Lower lobe of right lung (tissue), 2 donors: ENCODE results near the gene MYPN. TPM values are rescaled to one million over a fixed set of nuclear protein-coding genes. Genes with fewer than 3 reads are reported as not detected.
"Not testable (repeated sequence)": the region's sequence is repeated elsewhere in the genome, so short reads cannot be mapped to it uniquely, and the experiment has no call there.

ENCODE experiments used
- ATAC-seq, 2 donors: fragments of 200-7000 bp; cut with Tn5 transposase; one replicate each; pipeline ENCODE4 v1.9.1; 2020 to 2022; ENCODE audit warnings: mild to moderate bottlenecking in 2 of 2, moderate library complexity in 2 of 2
- DNase-seq: peaks from one replicate; pipeline ENCODE4 v3.0.0-alpha.2; 2020
- H3K27ac ChIP-seq: fragments of 200-600 bp; one replicate; pipeline ENCODE4 v1.8.0; 2022
- H3K27me3 ChIP-seq: fragments of 200-600 bp; one replicate; pipeline ENCODE4 v1.8.0; 2022; ENCODE audit warnings: low read depth
- H3K36me3 ChIP-seq: fragments of 200-600 bp; one replicate; pipeline ENCODE4 v1.8.0; 2022; ENCODE audit warnings: mild to moderate bottlenecking
- H3K4me1 ChIP-seq: fragments of 200-600 bp; one replicate; pipeline ENCODE4 v1.8.0; 2022
- H3K4me3 ChIP-seq: fragments of 200-600 bp; one replicate; pipeline ENCODE4 v1.8.0; 2022; ENCODE audit warnings: mild to moderate bottlenecking
- H3K9me3 ChIP-seq: fragments of 200-600 bp; one replicate; pipeline ENCODE4 v1.8.0; 2022
- CTCF ChIP-seq: fragments of 200-600 bp; IDR thresholded peaks from one replicate; pipeline ENCODE4 v1.8.0; 2022; ENCODE audit warnings: antibody characterized with exemption, mild to moderate bottlenecking
- intact Hi-C: fragments of 100-400 bp; cut with DNase I; formaldehyde crosslinking; loops from one replicate; pipeline ENCODE4 v1.11.0; 2022
- total RNA-seq: library from RNA; stranded (reverse); fragmentation: NEBNext Ultra II Directional; extraction: Animal tissue kit (Norgen Biotek cat#: 25700); gene quantifications from one replicate; pipeline ENCODE4 v1.2.1, GENCODE V29; 2021
- donor health status: DM: no; HTN: yes; CAD: no; lungs with severe emphysema.

MYPN gene
- total RNA-seq, 1 donor from 2014 or later, result not detected

- intact Hi-C loops, result no loop called here
- no peak for DNase-seq
- Histone ChIP-seq H3K4me3 (no peak overlapping the region), H3K4me1 (no peaks in the 10 kb centered on the region), H3K9me3 (no peaks in the 10 kb centered on the region), H3K27me3 (no peaks in the 10 kb centered on the region), H3K36me3 (no peaks in the 10 kb centered on the region), H3K27ac (no peak overlapping the region)
- TF ChIP-seq CTCF, result no peak
- ATAC-seq, result no peak
These were observed 71.2 kb downstream of the MYPN start for GRCh38 chr10:68180490-68180889.

GRCh38 chr10:68184546-68184945 is 75.3 kb downstream of the MYPN start:
- ATAC-seq, result no peak
- Histone ChIP-seq H3K27ac (no peak overlapping the region), H3K4me3 (no peak overlapping the region), H3K4me1 (no peaks in the 10 kb centered on the region), H3K27me3 (peaks cover 11% of the 10 kb centered on the region), H3K9me3 (no peaks in the 10 kb centered on the region), H3K36me3 (no peaks in the 10 kb centered on the region)
- DNase-seq, result no peak
- intact Hi-C loops, result no loop called here
- no peak for TF ChIP-seq CTCF

GRCh38 chr10:68185085-68185484 is 75.8 kb downstream of the MYPN start:
- Histone ChIP-seq H3K4me1 (no peaks in the 10 kb centered on the region), H3K27ac (no peak overlapping the region), H3K27me3 (peaks cover 11% of the 10 kb centered on the region), H3K9me3 (no peaks in the 10 kb centered on the region), H3K4me3 (no peak overlapping the region), H3K36me3 (no peaks in the 10 kb centered on the region)
- ATAC-seq, result no peak
- intact Hi-C loops, result no loop called here
- no peak for TF ChIP-seq CTCF
- no peak for DNase-seq

- intact Hi-C loops, result no loop called here
- TF ChIP-seq CTCF, result no peak
These were observed 79.5 kb downstream of the MYPN start for GRCh38 chr10:68188835-68189234.

GRCh38 chr10:68192113-68192512 is 82.8 kb downstream of the MYPN start:
- Histone ChIP-seq H3K36me3 (no peaks in the 10 kb centered on the region), H3K4me1 (no peaks in the 10 kb centered on the region), H3K9me3 (no peaks in the 10 kb centered on the region), H3K4me3 (no peak overlapping the region), H3K27me3 (no peaks in the 10 kb centered on the region), H3K27ac (no peak overlapping the region)
- no peak for TF ChIP-seq CTCF
- intact Hi-C loops, result no loop called here
- ATAC-seq (no peak), DNase-seq (no peak)

More at GRCh38 chr10:68188835-68189234, 79.5 kb downstream of the MYPN start:
- no peak overlapping the region for H3K27ac ChIP-seq
- no peak for DNase-seq
- no peaks in the 10 kb centered on the region for H3K4me1 ChIP-seq
- peaks cover 11% of the 10 kb centered on the region for H3K27me3 ChIP-seq
- no peaks in the 10 kb centered on the region for H3K36me3 ChIP-seq
- H3K9me3 ChIP-seq, result no peaks in the 10 kb centered on the region
- no peak for ATAC-seq
- H3K4me3 ChIP-seq, result no peak overlapping the region

GRCh38 chr10:68194290-68194689 is 85.0 kb downstream of the MYPN start:
- Histone ChIP-seq H3K27ac (no peak overlapping the region), H3K4me3 (no peak overlapping the region), H3K9me3 (no peaks in the 10 kb centered on the region), H3K4me1 (no peaks in the 10 kb centered on the region), H3K27me3 (no peaks in the 10 kb centered on the region), H3K36me3 (no peaks in the 10 kb centered on the region)
- no peak for DNase-seq
- no peak for TF ChIP-seq CTCF
- intact Hi-C loops, result no loop called here
- no peak for ATAC-seq

GRCh38 chr10:68195776-68196175 is 86.5 kb downstream of the MYPN start:
- ATAC-seq, intact Hi-C loops, H3K27ac ChIP-seq, H3K36me3 ChIP-seq, H3K9me3 ChIP-seq, H3K27me3 ChIP-seq, H3K4me3 ChIP-seq, H3K4me1 ChIP-seq, DNase-seq: not testable (repeated sequence)
